PC-9 (cell line): ENCODE data around the gene FARS2. TPM values are rescaled to one million over a fixed set of nuclear protein-coding genes. Genes with fewer than 3 reads are reported as not detected.
"Not testable (repeated sequence)": the region's sequence is repeated elsewhere in the genome, so short reads cannot be mapped to it uniquely, and the experiment has no call there.

Source experiments
- BruUV-seq: library from RNA; stranded (reverse); fragments of 400-500 nt; replicated peaks from 2 replicates; lab custom pipeline; 2021; lab: Mats Ljungman, UMichigan
- CTCF ChIA-PET: fragments of 300-600 bp; sonication (Branson Sonifier 250); formaldehyde crosslinking; loops from one replicate; lab custom pipeline; 2022; ENCODE audit warnings: antibody characterized with exemption; lab: Charles Lee
- POLR2A ChIA-PET: fragments of 300-600 bp; sonication (Branson Sonifier 250); formaldehyde crosslinking; loops from one replicate; lab custom pipeline; 2022; ENCODE audit warnings: antibody characterized with exemption; ENCODE audit not compliant: unreplicated experiment; lab: Charles Lee
- DNase-seq, 2 experiments: peaks; one replicate each; pipeline versions ENCODE4 v3.0.0 to v3.0.0-alpha.2; 2015 to 2022; ENCODE audit warnings: mixed read lengths in 1 of 2
- H2AFZ ChIP-seq: fragments of 200-600 bp; sonication (generic); 2 replicates; pipeline ENCODE4 v1.8.1; 2017; ENCODE audit warnings: antibody characterized with exemption
- H3F3A ChIP-seq: fragments of 200-600 bp; sonication (generic); 2 replicates; pipeline ENCODE4 v1.8.1; 2017; ENCODE audit warnings: antibody characterized with exemption, mild to moderate bottlenecking, low read depth; ENCODE audit not compliant: insufficient read depth
- H3K27ac ChIP-seq: fragments of 200-600 bp; sonication (generic); 2 replicates; pipeline ENCODE4 v1.6.1; 2016; ENCODE audit warnings: mixed run types
- H3K27me3 ChIP-seq: fragments of 200-600 bp; sonication (generic); 2 replicates; pipeline ENCODE4 v1.6.1; 2016; ENCODE audit warnings: low read depth, mixed run types; ENCODE audit not compliant: insufficient read depth
- H3K36me3 ChIP-seq: fragments of 200-600 bp; sonication (generic); 2 replicates; pipeline ENCODE4 v1.6.1; 2016; ENCODE audit warnings: low read depth, mixed run types
- H3K4me1 ChIP-seq: fragments of 200-600 bp; sonication (generic); replicated peaks from 2 replicates; pipeline ENCODE4 v1.6.1; 2016; ENCODE audit warnings: mixed run types; ENCODE audit not compliant: insufficient read depth
- H3K4me2 ChIP-seq: fragments of 200-600 bp; sonication (generic); 2 replicates; pipeline ENCODE4 v1.6.1; 2017; ENCODE audit warnings: mixed run types
- H3K4me3 ChIP-seq: fragments of 200-600 bp; sonication (generic); 2 replicates; pipeline ENCODE4 v1.6.1; 2016; ENCODE audit warnings: mixed run types
- H3K79me2 ChIP-seq: fragments of 200-600 bp; sonication (generic); 2 replicates; pipeline ENCODE4 v1.6.1; 2017; ENCODE audit warnings: low read depth, mixed run types
- H3K9me2 ChIP-seq: fragments of 200-600 bp; sonication (generic); 2 replicates; pipeline ENCODE4 v1.8.1; 2017; ENCODE audit warnings: mild to moderate bottlenecking; ENCODE audit not compliant: insufficient read depth
- H3K9me3 ChIP-seq: fragments of 200-600 bp; sonication (generic); 2 replicates; pipeline ENCODE4 v1.8.1; 2016; ENCODE audit warnings: low read depth; ENCODE audit not compliant: insufficient read depth
- H4K20me1 ChIP-seq: fragments of 200-600 bp; sonication (generic); 2 replicates; pipeline ENCODE4 v1.8.1; 2017; ENCODE audit not compliant: insufficient read depth
- EZH2 ChIP-seq: fragments of 200-600 bp; sonication (generic); IDR thresholded peaks from 2 replicates; pipeline ENCODE4 v1.8.0; 2017; ENCODE audit warnings: antibody characterized with exemption, low read depth
- intact Hi-C: fragments of 100-400 bp; cut with micrococcal nuclease; formaldehyde crosslinking; loops from one replicate; pipeline ENCODE4 v1.10.0; 2022; ENCODE audit not compliant: unreplicated experiment
- total RNA-seq: library from RNA; stranded (reverse); gene quantifications from 2 replicates; pipeline ENCODE4 v1.2.3, GENCODE V29; 2021
- TF ChIP-seq, protein P1 (sequence below): fragments of 200-600 bp; sonication (generic); conservative IDR thresholded peaks from 2 replicates; pipeline ENCODE4 v1.6.1; 2017; ENCODE audit warnings: mixed run types, antibody characterized with exemption, mild to moderate bottlenecking, moderate library complexity

FARS2 gene
- total RNA-seq, 1 experiment from 2014 or later: 26.7 TPM

DNA sequence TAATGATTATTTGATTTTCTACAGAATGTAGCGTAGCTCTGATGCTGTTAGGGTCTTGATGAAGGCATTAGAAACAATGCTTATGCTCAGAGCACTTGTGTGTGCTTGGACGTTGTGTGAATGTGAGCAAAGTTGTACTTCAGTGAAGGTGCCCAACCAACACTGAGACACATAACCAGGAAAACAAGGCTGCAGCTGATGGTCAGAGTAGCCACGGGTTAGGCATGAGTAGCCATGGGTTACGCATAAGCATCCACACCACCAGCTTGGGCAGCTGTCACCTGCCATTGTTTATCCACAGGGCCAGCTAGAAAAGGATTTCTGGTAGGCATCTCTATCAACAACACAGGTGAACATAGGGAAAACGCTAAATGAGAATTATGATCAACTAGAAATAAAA lies 418.8 kb downstream of the FARS2 start:
- Histone ChIP-seq H3K9me2 (no peaks in the 10 kb centered on the region), H3F3A (no peaks in the 10 kb centered on the region), H2AFZ (no peak overlapping the region), H3K4me2 (no peak overlapping the region), H3K27ac (no peak overlapping the region), H3K4me1 (no peaks in the 10 kb centered on the region), H4K20me1 (no peaks in the 10 kb centered on the region), H3K4me3 (no peak overlapping the region), H3K36me3 (no peaks in the 10 kb centered on the region), H3K79me2 (no peaks in the 10 kb centered on the region), H3K27me3 (no peaks in the 10 kb centered on the region), H3K9me3 (no peaks in the 10 kb centered on the region)
- intact Hi-C loops: no loop called here
- no peak for DNase-seq
- BruUV-seq: no TSS peak
- CTCF ChIA-PET: no interaction called here
- no peak for TF ChIP-seq EZH2
- TF ChIP-seq, protein P1, sequence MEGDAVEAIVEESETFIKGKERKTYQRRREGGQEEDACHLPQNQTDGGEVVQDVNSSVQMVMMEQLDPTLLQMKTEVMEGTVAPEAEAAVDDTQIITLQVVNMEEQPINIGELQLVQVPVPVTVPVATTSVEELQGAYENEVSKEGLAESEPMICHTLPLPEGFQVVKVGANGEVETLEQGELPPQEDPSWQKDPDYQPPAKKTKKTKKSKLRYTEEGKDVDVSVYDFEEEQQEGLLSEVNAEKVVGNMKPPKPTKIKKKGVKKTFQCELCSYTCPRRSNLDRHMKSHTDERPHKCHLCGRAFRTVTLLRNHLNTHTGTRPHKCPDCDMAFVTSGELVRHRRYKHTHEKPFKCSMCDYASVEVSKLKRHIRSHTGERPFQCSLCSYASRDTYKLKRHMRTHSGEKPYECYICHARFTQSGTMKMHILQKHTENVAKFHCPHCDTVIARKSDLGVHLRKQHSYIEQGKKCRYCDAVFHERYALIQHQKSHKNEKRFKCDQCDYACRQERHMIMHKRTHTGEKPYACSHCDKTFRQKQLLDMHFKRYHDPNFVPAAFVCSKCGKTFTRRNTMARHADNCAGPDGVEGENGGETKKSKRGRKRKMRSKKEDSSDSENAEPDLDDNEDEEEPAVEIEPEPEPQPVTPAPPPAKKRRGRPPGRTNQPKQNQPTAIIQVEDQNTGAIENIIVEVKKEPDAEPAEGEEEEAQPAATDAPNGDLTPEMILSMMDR: no peak
- POLR2A ChIA-PET: interaction anchor here (0.6 kb wide), 1 partner anchor 50 kb away, joined by 16 read pairs; no protein-coding TSS in a partner anchor

DNA sequence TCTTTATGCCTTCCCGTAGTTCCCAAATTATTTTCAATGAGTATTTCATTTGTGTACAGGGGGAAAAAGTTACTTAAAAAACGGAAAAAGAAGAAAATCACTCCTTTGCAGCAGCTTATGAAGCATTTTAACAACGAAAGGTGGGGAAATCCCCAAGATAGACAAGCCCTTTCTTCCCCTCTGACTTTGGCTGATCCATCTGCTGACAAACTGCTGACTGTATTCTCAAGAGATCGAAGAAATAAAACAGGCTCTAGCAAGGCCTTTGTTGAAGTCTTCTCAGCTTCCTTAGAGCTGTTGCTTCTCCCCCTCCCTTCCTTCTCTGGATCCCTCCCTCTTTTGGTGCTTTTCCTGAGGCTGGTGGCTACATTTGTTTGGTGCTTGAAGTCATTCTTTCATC lies 420.2 kb downstream of the FARS2 start:
- BruUV-seq: no TSS peak
- no peak overlapping the region for H3K4me2 ChIP-seq
- no peaks in the 10 kb centered on the region for H3K9me3 ChIP-seq
- H3F3A ChIP-seq: no peaks in the 10 kb centered on the region
- no peak overlapping the region for H2AFZ ChIP-seq
- no peaks in the 10 kb centered on the region for H3K36me3 ChIP-seq
- POLR2A ChIA-PET: no interaction called here
- no peaks in the 10 kb centered on the region for H3K9me2 ChIP-seq
- H3K4me3 ChIP-seq: no peak overlapping the region
- intact Hi-C loops: no loop called here
- CTCF ChIA-PET: no interaction called here
- H3K27ac ChIP-seq: no peak overlapping the region
- DNase-seq: no peak
- H3K4me1 ChIP-seq: no peaks in the 10 kb centered on the region
- TF ChIP-seq EZH2: no peak
- TF ChIP-seq, protein P1: no peak
- no peaks in the 10 kb centered on the region for H3K79me2 ChIP-seq
- no peaks in the 10 kb centered on the region for H3K27me3 ChIP-seq
- H4K20me1 ChIP-seq: no peaks in the 10 kb centered on the region

DNA sequence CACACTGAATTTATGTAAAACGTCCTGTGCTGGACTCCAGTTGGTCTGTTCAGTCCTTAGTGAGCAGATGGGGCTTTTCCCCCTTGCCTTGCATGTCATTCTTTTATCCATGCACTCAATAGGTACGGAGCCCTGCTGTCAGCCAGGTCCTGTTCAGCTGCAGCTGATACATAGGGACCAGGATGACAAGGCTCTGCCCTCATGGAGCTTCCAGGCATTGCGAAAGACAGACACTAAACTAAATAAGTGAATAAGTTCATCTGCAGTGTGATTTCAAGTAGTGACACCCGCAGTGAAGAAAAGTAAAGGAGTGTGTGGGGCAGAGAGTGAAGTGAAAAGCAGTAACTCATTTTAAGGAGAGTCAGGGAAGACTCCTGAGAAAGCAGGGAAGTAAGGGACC lies 421.2 kb downstream of the FARS2 start:
- intact Hi-C loops: no loop called here
- Histone ChIP-seq H3K9me3 (no peaks in the 10 kb centered on the region), H3K4me1 (no peaks in the 10 kb centered on the region), H3K4me3 (no peak overlapping the region), H4K20me1 (no peaks in the 10 kb centered on the region), H3F3A (no peaks in the 10 kb centered on the region), H3K36me3 (no peaks in the 10 kb centered on the region), H3K79me2 (no peaks in the 10 kb centered on the region), H3K27me3 (no peaks in the 10 kb centered on the region), H3K27ac (no peak overlapping the region), H3K4me2 (no peak overlapping the region), H3K9me2 (no peaks in the 10 kb centered on the region), H2AFZ (no peak overlapping the region)
- DNase-seq: no peak
- BruUV-seq: no TSS peak
- ChIA-PET CTCF (no interaction called here), POLR2A (no interaction called here)
- TF ChIP-seq EZH2: no peak
- TF ChIP-seq, protein P1: no peak

DNA sequence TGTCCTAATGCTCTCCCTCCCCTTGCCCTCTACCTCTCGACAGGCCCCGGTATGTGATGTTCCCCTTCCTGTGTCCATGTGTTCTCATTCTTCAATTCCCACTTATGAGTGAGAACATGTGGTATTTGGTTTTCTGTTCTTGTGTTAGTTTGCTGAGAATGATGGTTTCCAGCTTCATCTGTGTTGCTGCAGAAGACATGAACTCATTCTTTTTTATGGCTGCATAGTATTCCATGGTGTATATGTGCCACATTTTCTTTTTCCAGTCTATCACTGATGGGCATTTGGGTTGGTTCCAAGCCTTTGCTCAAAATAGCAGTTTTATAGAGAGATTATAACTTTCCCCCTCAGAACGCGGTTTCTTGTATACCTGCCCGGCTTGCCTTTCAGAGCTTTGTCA lies 422.4 kb downstream of the FARS2 start:
- CTCF ChIA-PET, H3K27ac ChIP-seq: not testable (repeated sequence)

More for the DNA sequence above, 422.4 kb downstream of the FARS2 start:
- intact Hi-C loops, H3K79me2 ChIP-seq, POLR2A ChIA-PET, H4K20me1 ChIP-seq, H3K4me2 ChIP-seq, BruUV-seq, H3K36me3 ChIP-seq, H3F3A ChIP-seq, H3K4me3 ChIP-seq, DNase-seq, H3K9me2 ChIP-seq, H3K9me3 ChIP-seq, H3K27me3 ChIP-seq, H3K4me1 ChIP-seq, H2AFZ ChIP-seq: not testable (repeated sequence)
